ENCODE results near the gene RELN. TPM values are rescaled to one million over a fixed set of nuclear protein-coding genes. Genes with fewer than 3 reads are reported as not detected.

RELN gene
- total RNA-seq, 2 donors from 2014 or later: 2.6 to 3.0 TPM

- 64% methylated on average over 2 of the region's 2 CpGs for WGBS
- TF ChIP-seq CTCF (IDR thresholded peaks at IDR 0.05) (no peak), POLR2AphosphoS5 (IDR thresholded peaks at IDR 0.05) (no peak), POLR2A (IDR thresholded peaks at IDR 0.05) (no peak)
- DNase-seq (ENCODE audit: low spot score): no peak
Observed at GRCh38 chr7:103772171-103772773, 217.2 kb downstream of the RELN start.

DNA sequence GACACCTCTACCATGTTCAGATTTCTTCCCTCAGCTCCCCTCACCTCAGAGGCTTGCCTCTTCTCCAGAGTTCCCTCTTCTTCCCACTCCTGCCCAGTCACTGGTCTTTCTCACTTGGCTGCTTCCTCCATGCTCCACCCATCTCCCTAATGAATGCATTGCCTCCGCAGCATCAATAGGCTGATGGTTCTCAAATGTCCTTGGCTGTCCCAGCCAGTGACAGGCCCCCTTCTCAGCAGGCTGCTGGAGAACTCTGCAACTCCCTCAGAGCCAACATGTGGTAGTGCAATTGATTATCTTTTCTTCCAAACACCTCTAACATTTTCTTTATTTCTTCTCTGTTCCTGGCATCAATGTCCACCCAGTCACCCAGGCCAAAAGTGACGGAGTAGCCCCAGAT, 218.2 kb downstream of the RELN start:
- Histone ChIP-seq H3K9me3 (no peaks in the 10 kb centered on the region), H3K27me3 (replicated peaks; ENCODE audit: insufficient read depth) (no peaks in the 10 kb centered on the region), H3K4me1 (replicated peaks) (no peaks in the 10 kb centered on the region), H3K36me3 (no peaks in the 10 kb centered on the region), H3K4me3 (no peak overlapping the region), H3K27ac (no peak overlapping the region)
- 68% methylated on average over 2 of the region's 2 CpGs for WGBS
- TF ChIP-seq POLR2AphosphoS5 (IDR thresholded peaks at IDR 0.05) (no peak), CTCF (IDR thresholded peaks at IDR 0.05) (no peak), POLR2A (IDR thresholded peaks at IDR 0.05) (no peak)
- no peak for DNase-seq (ENCODE audit: low spot score)
- intact Hi-C loops (cut with DNase I): no loop called here

More at GRCh38 chr7:103772171-103772773, 217.2 kb downstream of the RELN start:
- Histone ChIP-seq H3K4me3 (no peak overlapping the region), H3K27ac (no peak overlapping the region), H3K9me3 (no peaks in the 10 kb centered on the region), H3K4me1 (replicated peaks) (no peaks in the 10 kb centered on the region), H3K27me3 (replicated peaks; ENCODE audit: insufficient read depth) (no peaks in the 10 kb centered on the region), H3K36me3 (no peaks in the 10 kb centered on the region)
- intact Hi-C loops (cut with DNase I): no loop called here

DNA sequence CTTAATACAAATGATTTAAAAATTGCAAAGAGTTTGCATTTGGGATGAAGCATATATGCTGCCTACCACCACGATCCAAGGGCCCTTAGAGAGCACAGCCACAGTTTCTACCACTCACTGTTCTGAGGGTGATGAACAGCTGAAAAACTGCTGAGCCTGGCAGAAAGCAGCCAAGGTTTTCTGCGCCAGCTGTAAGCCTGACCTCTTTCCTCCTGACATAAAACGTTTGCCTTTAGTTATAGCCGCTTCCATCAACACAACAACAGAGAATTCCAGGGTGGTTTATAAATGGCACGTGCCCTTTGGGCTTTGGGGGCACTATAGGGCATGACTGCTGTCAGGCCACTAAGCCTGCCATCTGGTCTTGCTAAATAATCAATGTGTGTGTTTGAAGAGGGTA, 222.8 kb downstream of the RELN start:
- no peaks in the 10 kb centered on the region for H3K4me1 ChIP-seq (replicated peaks)
- 57% methylated on average over 5 of the region's 5 CpGs for WGBS
- H3K36me3 ChIP-seq: no peaks in the 10 kb centered on the region
- no peaks in the 10 kb centered on the region for H3K9me3 ChIP-seq
- no peak for DNase-seq (ENCODE audit: low spot score)
- H3K4me3 ChIP-seq: no peak overlapping the region
- no peak overlapping the region for H3K27ac ChIP-seq
- intact Hi-C loops (cut with DNase I): no loop called here
- no peaks in the 10 kb centered on the region for H3K27me3 ChIP-seq (replicated peaks; ENCODE audit: insufficient read depth)
- no peak for TF ChIP-seq POLR2AphosphoS5 (IDR thresholded peaks at IDR 0.05)
- TF ChIP-seq POLR2A (IDR thresholded peaks at IDR 0.05): no peak
- TF ChIP-seq CTCF (IDR thresholded peaks at IDR 0.05): no peak

GRCh38 chr7:103765901-103766300, 223.6 kb downstream of the RELN start:
- Histone ChIP-seq H3K27me3 (replicated peaks; ENCODE audit: insufficient read depth) (no peaks in the 10 kb centered on the region), H3K36me3 (no peaks in the 10 kb centered on the region), H3K4me3 (no peak overlapping the region), H3K9me3 (no peaks in the 10 kb centered on the region), H3K4me1 (replicated peaks) (no peaks in the 10 kb centered on the region), H3K27ac (no peak overlapping the region)
- 58% methylated on average over 3 of the region's 3 CpGs for WGBS
- intact Hi-C loops (cut with DNase I): no loop called here
- no peak for DNase-seq (ENCODE audit: low spot score)
- TF ChIP-seq CTCF (IDR thresholded peaks at IDR 0.05): no peak
- no peak for TF ChIP-seq POLR2AphosphoS5 (IDR thresholded peaks at IDR 0.05)
- no peak for TF ChIP-seq POLR2A (IDR thresholded peaks at IDR 0.05)

DNA sequence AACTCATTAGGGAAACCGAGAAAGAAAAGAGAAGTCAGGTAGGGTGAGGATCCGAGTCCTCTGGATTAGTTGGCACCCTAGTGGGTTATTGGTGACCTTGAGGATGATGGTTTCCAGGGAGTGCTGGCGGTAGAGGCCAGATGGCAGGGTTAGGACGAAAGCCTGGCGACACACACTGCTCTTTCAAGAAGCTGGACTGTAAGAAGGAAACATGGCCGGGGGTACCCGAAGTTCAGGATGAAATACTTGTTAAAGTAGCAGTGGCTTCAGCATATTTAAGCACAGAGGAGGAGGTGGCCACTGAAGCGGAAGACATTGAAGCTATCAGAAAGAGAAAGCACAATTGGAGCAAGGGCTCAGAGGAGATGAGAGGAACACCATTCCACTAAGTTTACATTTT, 224.6 kb downstream of the RELN start:
- Histone ChIP-seq H3K4me3 (no peak overlapping the region), H3K27me3 (replicated peaks; ENCODE audit: insufficient read depth) (no peaks in the 10 kb centered on the region), H3K9me3 (no peaks in the 10 kb centered on the region), H3K27ac (no peak overlapping the region), H3K4me1 (replicated peaks) (no peaks in the 10 kb centered on the region), H3K36me3 (no peaks in the 10 kb centered on the region)
- TF ChIP-seq POLR2AphosphoS5 (IDR thresholded peaks at IDR 0.05) (no peak), CTCF (IDR thresholded peaks at IDR 0.05) (no peak), POLR2A (IDR thresholded peaks at IDR 0.05) (no peak)
- intact Hi-C loops (cut with DNase I): no loop called here
- 88% methylated on average over 8 of the region's 8 CpGs for WGBS
- DNase-seq (ENCODE audit: low spot score): no peak
